Cortex of kidney (tissue), 1 donor: ENCODE measurements around the gene OLFM1.
"Not testable (repeated sequence)": the region's sequence is repeated elsewhere in the genome, so short reads cannot be mapped to it uniquely, and the experiment has no call there.

ENCODE experiments used
- DNase-seq: peaks from one replicate; lab custom pipeline; 2025; lab: John Stamatoyannopoulos, UW

OLFM1 gene

DNA sequence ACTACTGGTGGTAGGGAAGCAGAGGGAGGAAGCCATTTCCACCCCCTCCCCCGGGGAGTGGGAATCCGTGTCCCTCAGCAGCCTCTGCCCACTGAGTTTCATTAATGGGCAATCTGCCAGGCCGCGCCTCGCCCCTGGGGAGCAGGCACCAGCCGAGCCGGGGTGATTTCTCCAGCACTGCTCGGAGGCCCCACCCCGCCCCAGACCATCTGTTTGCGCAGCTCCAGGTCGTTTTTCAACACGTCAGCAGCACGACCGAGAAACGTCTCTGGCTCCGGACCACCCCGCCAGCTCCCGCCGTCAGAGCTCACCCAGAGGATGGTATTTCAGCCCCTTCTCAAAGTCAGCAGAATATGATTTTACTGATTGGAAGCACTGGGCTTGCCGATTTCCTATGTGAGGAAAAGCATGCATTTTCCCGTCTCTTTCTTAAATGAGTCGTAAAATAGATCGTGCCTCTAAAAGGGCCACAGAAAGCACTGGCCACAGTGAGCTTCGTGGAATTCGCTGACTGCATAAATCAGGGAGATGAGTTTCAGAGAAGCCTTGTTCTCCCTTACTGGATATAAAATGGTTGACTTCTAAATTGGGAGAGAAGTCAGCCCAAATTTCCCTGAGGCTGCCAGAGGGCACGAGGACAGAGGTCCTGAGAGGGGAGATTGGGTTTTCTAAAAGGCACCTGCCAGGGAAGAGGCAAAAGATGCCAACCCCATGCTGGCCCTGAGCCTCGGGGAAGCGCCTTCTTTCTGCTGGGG lies 47.0 kb downstream of the OLFM1 start:
- no peak for DNase-seq

DNA sequence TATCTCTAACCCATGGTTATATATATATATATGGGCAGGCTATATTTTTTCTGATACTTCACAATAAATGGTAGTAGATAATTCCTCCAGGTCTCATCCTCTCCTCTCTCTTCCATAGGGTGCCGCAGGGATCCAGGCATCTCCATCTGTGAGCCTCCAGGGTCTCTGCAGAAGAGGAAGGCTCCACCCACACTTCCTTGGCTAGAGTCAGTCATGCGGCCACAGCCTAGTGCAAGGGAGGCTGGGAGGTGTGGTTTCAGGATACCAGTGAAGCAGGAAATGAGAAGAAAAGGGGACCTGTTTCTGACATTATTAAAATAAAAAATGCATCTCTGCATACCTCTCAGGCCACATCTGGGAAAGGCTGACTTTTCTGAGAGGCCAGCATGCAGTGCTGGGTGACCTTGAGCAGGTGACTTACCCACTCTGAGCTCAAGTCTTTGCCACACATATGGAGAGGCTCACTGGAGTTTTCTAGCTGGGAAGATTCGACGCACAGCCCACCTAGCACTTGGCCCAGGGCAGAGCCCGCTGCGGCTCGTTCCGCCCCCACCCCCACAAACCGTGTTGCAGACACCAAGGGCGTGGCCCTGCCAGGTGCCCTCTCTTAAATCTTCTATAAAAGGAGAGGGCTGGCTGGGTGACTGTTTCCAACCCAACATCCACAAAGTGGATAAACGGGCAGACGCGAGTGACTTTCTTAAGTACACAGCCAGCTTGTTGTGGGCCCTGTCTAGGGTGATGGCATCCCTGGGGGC lies 47.9 kb downstream of the OLFM1 start:
- no peak for DNase-seq

DNA sequence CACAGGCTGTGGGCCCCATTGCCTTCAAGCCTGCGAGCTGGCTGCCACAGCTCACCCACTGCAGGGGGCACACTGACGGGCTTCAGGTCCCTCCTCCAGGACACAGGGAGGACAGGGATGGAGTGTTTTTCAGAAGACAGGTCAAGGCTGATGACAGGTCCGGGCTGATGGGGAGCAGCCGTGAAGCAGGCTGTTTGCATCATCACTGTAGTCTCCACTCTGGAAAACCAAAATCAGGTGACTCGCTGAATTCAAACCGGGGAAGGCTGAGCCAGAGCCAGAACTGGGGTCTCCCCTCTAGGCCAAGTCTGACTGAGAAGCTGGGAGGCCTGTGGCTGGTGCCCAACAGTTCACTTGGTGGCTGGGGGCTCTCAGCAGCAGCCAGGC lies 48.5 kb downstream of the OLFM1 start:
- no peak for DNase-seq

DNA sequence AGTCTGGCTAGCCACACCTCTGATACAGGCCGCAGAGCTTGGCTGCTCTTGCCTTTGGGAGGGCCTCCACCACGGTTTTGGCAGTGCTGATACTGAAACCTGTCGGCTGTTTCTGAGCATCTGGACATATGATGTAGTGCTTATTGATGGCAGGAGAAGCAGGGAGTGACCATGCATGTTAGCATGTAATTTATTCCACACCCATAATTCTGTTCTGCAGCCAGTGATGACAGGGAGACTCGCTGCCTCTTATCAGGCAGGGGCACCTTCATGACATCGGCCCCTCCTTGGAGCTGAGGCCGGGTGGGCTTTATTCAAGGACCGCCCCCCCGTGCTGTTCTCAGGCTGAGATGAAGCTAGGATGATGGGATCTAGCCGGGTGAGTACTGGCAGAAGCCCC lies 49.0 kb downstream of the OLFM1 start:
- DNase-seq, result no peak

DNA sequence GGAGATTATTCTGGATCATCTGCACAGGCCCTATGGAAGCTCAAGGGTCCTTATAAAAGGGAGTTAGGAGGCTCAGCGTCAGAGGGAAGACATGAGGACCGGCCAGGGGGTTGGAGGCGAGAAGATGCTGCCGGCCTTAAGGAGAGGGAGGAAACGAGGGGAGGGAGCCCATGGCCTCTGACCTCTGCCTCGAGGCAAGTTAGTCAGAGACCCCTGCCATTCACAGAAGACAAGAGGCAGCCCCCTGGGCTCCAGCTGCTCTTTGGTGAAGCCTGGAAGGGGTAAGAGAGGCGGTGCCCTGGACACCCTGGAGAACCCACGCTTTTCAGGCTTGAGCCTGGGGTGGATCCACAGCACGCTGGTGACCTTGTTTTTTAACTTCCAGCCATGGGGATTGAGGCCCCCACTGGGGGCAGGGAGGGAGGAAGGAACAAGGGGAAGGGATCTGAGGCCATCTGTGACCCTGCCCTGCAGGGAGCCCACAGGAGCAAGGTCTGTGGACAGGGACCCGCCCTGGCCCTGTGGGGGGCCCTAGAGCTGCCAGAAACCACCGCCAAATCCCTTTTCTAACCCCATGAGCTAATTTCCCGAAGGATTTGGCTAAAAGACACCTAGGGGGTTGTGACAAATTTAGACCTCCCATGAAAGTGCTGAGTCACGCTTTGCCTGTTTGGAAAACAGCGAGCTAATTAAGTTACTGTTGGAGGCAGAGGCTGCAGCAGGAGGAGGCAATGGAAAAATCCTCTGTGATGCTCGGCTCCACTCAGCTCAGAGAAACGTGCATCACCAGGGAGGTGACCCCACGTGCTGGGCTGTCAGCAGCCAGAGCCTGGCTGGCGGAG lies 49.7 kb downstream of the OLFM1 start:
- DNase-seq, result no peak

DNA sequence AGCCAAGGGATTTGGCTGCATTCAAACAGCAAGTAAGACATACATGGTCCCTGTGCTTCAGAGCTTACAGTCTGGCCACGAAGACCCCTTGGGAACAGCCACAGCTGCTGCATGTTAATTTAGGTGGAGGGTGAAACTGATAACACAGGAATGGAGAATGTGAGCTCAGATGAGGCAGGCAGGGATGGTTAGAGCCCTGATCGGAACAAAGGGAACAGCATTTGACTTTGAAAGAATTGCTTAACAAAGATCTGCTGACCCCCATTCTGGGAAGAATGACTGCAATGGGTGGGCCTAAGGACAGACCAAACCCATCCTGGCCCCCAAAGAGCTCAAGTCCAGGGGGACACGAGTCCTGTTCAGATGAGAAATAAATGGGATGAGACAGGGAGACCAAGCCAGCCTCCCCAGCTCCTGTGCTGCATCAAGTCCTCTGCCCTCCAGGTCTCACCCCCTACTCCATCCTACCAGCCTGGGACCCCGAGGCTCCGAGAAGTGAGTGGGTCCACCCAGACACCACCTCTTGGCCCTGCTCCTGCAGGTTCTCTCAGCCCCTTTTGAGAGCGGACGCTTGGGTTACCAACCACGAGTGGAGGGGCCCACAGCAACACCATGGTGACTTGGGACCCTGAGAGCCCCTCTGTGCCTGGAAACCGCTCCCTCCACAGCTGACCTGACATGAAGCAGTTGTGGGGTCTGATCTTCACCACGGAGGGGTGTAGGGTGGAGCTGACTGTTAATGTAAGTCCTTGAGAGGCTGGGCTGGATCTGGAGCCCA lies 50.8 kb downstream of the OLFM1 start:
- no peak for DNase-seq

DNA sequence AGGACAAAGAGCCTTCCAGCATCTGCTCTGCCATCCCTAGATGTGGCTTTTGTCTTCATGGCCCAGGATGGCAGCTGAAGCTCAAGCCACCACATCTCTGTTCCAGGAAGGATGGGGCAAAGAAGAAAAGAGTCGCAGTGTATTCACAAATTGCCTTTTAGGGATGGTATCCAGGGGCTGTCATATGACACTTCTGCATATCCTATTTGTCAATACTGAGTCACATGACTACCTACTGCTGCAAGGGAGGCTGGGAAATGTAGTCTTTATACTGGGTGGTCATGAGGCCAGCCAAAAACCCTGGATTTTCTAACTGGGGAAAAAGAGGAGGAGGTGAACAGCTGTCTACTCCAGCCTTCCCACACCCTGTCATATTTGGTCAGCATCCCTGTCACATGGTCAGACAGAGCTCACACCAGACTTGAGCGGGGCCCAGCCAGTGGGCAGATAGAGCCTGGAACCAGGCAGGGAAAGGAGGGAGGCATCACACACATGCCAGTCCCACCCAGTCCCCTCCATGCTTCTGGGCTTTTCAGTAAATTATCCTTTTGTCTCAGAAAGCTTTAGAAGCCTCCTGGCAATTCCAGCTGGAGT lies 52.0 kb downstream of the OLFM1 start:
- DNase-seq, result no peak

GRCh38 chr9:135141183-135141774 lies 53.8 kb downstream of the OLFM1 start:
- DNase-seq, result no peak

DNA sequence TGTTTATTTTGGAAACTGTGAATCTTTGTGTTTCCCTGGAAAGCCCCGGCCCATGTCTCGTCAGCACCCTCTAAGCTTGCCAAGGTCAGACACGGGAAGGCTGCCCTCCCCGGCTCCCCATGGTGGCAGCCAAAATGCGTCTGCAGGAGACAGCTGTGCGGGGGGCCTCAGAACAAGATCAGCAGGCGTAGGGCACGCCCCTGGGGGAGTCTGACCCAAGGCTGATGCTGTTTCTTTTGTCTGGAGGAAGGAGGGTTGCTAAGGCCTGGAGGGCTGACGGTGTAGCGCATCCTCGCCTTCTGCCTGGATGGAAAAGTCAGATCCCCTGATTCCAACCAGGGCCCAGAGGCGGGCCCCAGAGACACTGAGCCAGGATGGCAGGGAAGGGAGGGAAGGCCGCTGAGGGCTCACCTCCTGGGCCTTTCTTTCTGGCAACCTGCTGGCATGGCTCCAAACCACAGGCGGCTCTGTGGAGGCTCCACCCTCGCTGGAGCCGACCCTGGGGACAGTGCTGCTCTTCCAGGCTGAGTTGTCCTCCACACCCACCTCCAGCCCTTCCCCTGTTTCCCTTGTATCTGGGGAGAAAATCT lies 57.2 kb downstream of the OLFM1 start:
- no peak for DNase-seq

DNA sequence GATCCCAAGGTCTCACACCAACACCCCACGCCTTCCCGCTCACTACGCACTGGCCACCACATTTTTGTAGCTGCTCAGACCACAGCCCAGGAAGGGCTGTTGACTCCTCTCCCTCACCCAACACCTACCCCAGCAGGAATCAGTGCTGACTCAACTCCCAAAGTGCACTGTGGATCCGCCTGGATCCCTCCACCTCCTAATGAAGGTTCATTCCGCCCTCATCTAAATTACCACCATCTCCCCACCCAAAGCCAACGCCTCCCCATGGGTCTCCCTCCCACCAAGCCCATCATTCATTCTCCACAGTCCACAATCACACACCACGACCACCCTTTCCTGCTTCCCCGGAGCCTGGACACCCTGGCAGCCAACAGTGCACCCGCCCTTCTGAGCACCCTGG lies 57.8 kb downstream of the OLFM1 start:
- no peak for DNase-seq

- no peak for DNase-seq
Observed at GRCh38 chr9:135146241-135146640, 58.8 kb downstream of the OLFM1 start.

DNA sequence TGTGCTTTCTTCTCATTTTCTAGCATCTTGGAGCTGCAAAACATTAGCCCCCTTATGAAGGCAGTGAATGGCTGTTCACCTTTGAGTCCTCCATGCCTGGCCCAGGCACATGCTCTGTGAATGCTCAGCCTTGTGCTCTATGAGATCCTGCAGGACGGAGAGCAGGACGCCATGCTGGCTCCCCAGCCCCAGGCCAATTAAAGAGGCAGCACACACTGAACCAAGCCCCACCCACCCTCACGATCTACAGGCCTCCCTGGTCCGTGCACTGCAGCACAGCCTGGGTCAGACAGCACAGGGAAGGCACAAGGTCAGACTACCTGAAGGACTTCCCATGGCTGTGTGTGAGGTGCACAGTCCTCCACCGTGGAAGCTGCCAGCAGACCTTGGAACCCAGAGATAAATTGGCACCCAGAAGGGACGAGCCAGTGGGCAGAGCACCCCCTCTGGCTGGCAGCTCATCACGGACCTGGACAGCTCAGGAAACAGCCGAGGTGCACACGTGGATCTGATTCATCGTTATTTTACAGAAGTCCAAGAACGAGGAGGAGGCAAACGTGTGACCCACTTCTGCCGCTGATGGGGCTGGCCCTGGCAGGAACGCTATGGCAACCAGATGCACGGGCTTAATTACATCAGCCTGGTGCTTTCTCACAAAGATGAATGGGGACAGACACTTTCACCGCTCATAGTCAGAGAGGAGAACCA lies 59.5 kb downstream of the OLFM1 start:
- no peak for DNase-seq

GRCh38 chr9:135147474-135147805 lies 60.0 kb downstream of the OLFM1 start:
- DNase-seq, result no peak

GRCh38 chr9:135147938-135148337 lies 60.5 kb downstream of the OLFM1 start:
- DNase-seq, result no peak

DNA sequence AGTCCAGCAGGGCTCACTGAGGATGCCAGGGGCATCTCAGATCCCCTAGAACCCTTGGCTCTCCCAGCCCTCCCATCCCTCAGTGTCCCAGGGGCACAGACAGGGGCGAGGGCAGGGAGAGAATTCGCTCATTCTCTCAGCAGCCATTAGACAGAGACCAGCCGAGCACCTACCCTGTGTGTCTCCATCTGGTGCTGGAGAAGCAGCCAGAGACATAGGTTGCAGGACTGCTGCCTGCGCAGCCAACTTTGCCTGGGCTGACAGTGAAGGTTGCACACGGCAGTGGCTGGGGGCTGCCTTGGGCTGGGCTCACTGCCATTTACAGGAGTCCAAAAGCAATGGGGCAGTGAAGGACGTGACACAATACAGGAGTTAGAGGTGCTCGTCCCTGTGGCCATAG lies 60.9 kb downstream of the OLFM1 start:
- DNase-seq, result no peak

DNA sequence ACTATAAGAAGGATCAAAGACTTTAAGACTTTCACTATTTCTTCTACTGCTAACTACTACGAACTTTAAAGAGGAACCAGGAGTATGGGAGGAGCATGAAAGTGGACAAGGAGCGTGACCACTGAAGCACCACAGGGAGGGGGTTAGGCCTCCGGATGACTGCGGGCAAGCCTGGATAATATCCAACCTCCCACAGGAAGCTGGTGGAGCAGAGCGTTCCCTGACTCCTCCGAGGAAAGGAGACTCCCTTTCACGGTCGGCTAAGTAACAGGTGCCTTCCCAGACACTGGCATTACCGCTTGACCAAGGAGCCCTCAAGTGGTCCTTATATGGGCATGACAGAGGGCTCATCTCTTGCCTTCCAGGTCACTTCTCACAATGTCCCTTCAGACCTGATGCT lies 62.4 kb downstream of the OLFM1 start:
- DNase-seq, result not testable (repeated sequence)

GRCh38 chr9:135150981-135151380 lies 63.5 kb downstream of the OLFM1 start:
- no peak for DNase-seq

GRCh38 chr9:135151757-135152613 lies 64.5 kb downstream of the OLFM1 start:
- no peak for DNase-seq

- DNase-seq, result no peak
Observed at GRCh38 chr9:135152614-135153334, 65.3 kb downstream of the OLFM1 start.
